Measurements from ENCODE around the gene REX1BD. TPM values are rescaled to one million over a fixed set of nuclear protein-coding genes. Genes with fewer than 3 reads are reported as not detected.

Gene REX1BD
- total RNA-seq, 6 experiments from 2014 or later: 30.4 to 71.7 (median 45.6) TPM

- H3K4me1 ChIP-seq: peaks cover 0 to 10% (median 0%) of the 10 kb centered on the region in 4 donors
- H3K36me3 ChIP-seq: no peaks in the 10 kb centered on the region
- DNase-seq: no peak
- intact Hi-C loops (cut with DNase I): no loop called here
- H3K9me3 ChIP-seq: no peaks in the 10 kb centered on the region
- no peak for TF ChIP-seq POLR2A (IDR thresholded peaks at IDR 0.05)
- no peak for TF ChIP-seq CTCF (IDR thresholded peaks at IDR 0.05)
- H3K27ac ChIP-seq: no peak overlapping the region
- no peaks in the 10 kb centered on the region for H3K27me3 ChIP-seq
- no peak overlapping the region for H3K4me3 ChIP-seq
- 63% methylated on average over 8 of the region's 8 CpGs for WGBS (ENCODE audit: insufficient coverage, low coverage, low lambda C conversion rate, missing lambda C conversion rate)
- no peak for ATAC-seq
Observed at GRCh38 chr19:18639706-18640243, 51.2 kb downstream of the REX1BD start.

Small RNAs within 50 kb of the gene (small RNA-seq; reads per million reads assigned to genes)
- 0 reads per million in 2 experiments for gene RN7SL155P

Other genes starting within 250 kb of the REX1BD start
- 10 to 100 TPM; 33.0 to 55.5 (median 40.7) TPM for gene PGPEP1, start 248.2 kb upstream of the REX1BD start, total RNA-seq
- gene GDF15, start 202.6 kb upstream of the REX1BD start, total RNA-seq: 100 to 1,000 TPM in 2 of 6 experiments, 10 to 100 TPM in 2, 1 to 10 TPM in 1, under 1 TPM in 1; 0.88 to 160 (median 57.5) TPM
- 10 to 100 TPM in 1 of 6 experiments, 1 to 10 TPM in 5; 1.9 to 12.6 (median 3.2) TPM for gene LRRC25, start 191.2 kb upstream of the REX1BD start, total RNA-seq
- gene SSBP4, start 169.4 kb upstream of the REX1BD start, total RNA-seq: 10 to 100 TPM; 12.8 to 23.9 (median 15.9) TPM
- gene ISYNA1, start 150.7 kb upstream of the REX1BD start, total RNA-seq: 1 to 10 TPM; 6.5 to 8.3 (median 7.8) TPM
- gene ELL, start 66.7 kb upstream of the REX1BD start, total RNA-seq: 10 to 100 TPM in 2 of 6 experiments, 1 to 10 TPM in 4; 5.3 to 11.9 (median 8.6) TPM
- 100 to 1,000 TPM in 3 of 6 experiments, 10 to 100 TPM in 3; 92.7 to 179 (median 118) TPM for gene FKBP8, start 45.2 kb upstream of the REX1BD start, total RNA-seq
- 10 to 100 TPM; 30.2 to 93.0 (median 36.1) TPM for gene KXD1, start 30.9 kb upstream of the REX1BD start, total RNA-seq
- 100 to 1,000 TPM; 256 to 470 (median 406) TPM for gene UBA52, start 16.9 kb upstream of the REX1BD start, total RNA-seq
- gene CRLF1, start 18.0 kb downstream of the REX1BD start, total RNA-seq: 1 to 10 TPM in 2 of 6 experiments, under 1 TPM in 1, not detected in 3; 0.27 to 2.9 (median 1.2) TPM
- under 1 TPM in 2 of 6 experiments, not detected in 4; 0.31 to 0.43 TPM for gene TMEM59L, start 24.1 kb downstream of the REX1BD start, total RNA-seq
- gene KLHL26, start 48.2 kb downstream of the REX1BD start, total RNA-seq: 1 to 10 TPM; 3.8 to 5.0 (median 4.7) TPM
- gene CRTC1, start 94.9 kb downstream of the REX1BD start, total RNA-seq: 1 to 10 TPM; 1.7 to 7.2 (median 4.9) TPM
- gene COMP, start 202.5 kb downstream of the REX1BD start, total RNA-seq: under 1 TPM in 2 of 6 experiments, not detected in 4; 0.11 to 0.31 TPM
- gene UPF1, start 243.2 kb downstream of the REX1BD start, total RNA-seq: 10 to 100 TPM; 34.0 to 61.0 (median 41.3) TPM

All from right lobe of liver (tissue), 6 donors.